ENCODE data around the gene SYNDIG1. TPM values are rescaled to one million over a fixed set of nuclear protein-coding genes. Genes with fewer than 3 reads are reported as not detected.

The SYNDIG1 gene
- total RNA-seq, 2 donors from 2014 or later, result 0.78 TPM; not detected in 1

GRCh38 chr20:24574307-24574706 is 104.9 kb downstream of the SYNDIG1 start:
- intact Hi-C loops (cut with DNase I), result no loop called here
- WGBS, 2 donors, result 80 to 87% methylated on average over 2 of the region's 2 CpGs
- Histone ChIP-seq H3K27ac (no peak overlapping the region), H3K27me3 (no peaks in the 10 kb centered on the region), H3K4me3 (no peak overlapping the region), H3K4me1 (no peaks in the 10 kb centered on the region), H3K9me3 (no peaks in the 10 kb centered on the region), H3K36me3 (replicated peaks in 1 of 2; ENCODE audit: insufficient read depth in 1 of 2, low read depth in 2 of 2) (no peaks in the 10 kb centered on the region)
- no peak for DNase-seq
- no peak for ATAC-seq
- TF ChIP-seq CTCF (IDR thresholded peaks at IDR 0.05), result no peak
- no peak for TF ChIP-seq POLR2A (IDR thresholded peaks at IDR 0.05)

GRCh38 chr20:24574797-24575196 is 105.4 kb downstream of the SYNDIG1 start:
- intact Hi-C loops (cut with DNase I), result no loop called here
- ATAC-seq (no peak), DNase-seq (no peak)
- Histone ChIP-seq H3K4me3 (no peak overlapping the region), H3K4me1 (no peaks in the 10 kb centered on the region), H3K9me3 (no peaks in the 10 kb centered on the region), H3K27ac (no peak overlapping the region), H3K36me3 (replicated peaks in 1 of 2; ENCODE audit: insufficient read depth in 1 of 2, low read depth in 2 of 2) (no peaks in the 10 kb centered on the region), H3K27me3 (no peaks in the 10 kb centered on the region)
- WGBS, 2 donors, result 65% methylated on average over 5 of the region's 5 CpGs
- TF ChIP-seq CTCF (IDR thresholded peaks at IDR 0.05), result no peak
- no peak for TF ChIP-seq POLR2A (IDR thresholded peaks at IDR 0.05)

- Histone ChIP-seq H3K27me3 (no peaks in the 10 kb centered on the region), H3K36me3 (replicated peaks in 1 of 2; ENCODE audit: insufficient read depth in 1 of 2, low read depth in 2 of 2) (no peaks in the 10 kb centered on the region), H3K4me3 (no peak overlapping the region), H3K4me1 (no peaks in the 10 kb centered on the region), H3K27ac (no peak overlapping the region), H3K9me3 (no peaks in the 10 kb centered on the region)
- TF ChIP-seq POLR2A (IDR thresholded peaks at IDR 0.05) (no peak), CTCF (IDR thresholded peaks at IDR 0.05) (no peak)
- WGBS, 2 donors, result 82 to 90% methylated on average over 4 of the region's 4 CpGs
- intact Hi-C loops (cut with DNase I), result no loop called here
- ATAC-seq (no peak), DNase-seq (no peak)
Measured at GRCh38 chr20:24575811-24576210, 106.4 kb downstream of the SYNDIG1 start.

GRCh38 chr20:24576447-24576846 is 107.0 kb downstream of the SYNDIG1 start:
- Histone ChIP-seq H3K36me3 (replicated peaks in 1 of 2; ENCODE audit: insufficient read depth in 1 of 2, low read depth in 2 of 2) (no peaks in the 10 kb centered on the region), H3K27ac (no peak overlapping the region), H3K4me3 (no peak overlapping the region), H3K9me3 (no peaks in the 10 kb centered on the region), H3K4me1 (no peaks in the 10 kb centered on the region), H3K27me3 (no peaks in the 10 kb centered on the region)
- DNase-seq (no peak), ATAC-seq (no peak)
- no peak for TF ChIP-seq CTCF (IDR thresholded peaks at IDR 0.05)
- no peak for TF ChIP-seq POLR2A (IDR thresholded peaks at IDR 0.05)
- 75 to 79% methylated on average over 11 of the region's 11 CpGs for WGBS, 2 donors
- intact Hi-C loops (cut with DNase I), result no loop called here

GRCh38 chr20:24577271-24577909 is 108.0 kb downstream of the SYNDIG1 start:
- TF ChIP-seq CTCF (IDR thresholded peaks at IDR 0.05) (no peak), POLR2A (IDR thresholded peaks at IDR 0.05) (no peak)
- Histone ChIP-seq H3K9me3 (no peaks in the 10 kb centered on the region), H3K27ac (no peak overlapping the region), H3K27me3 (no peaks in the 10 kb centered on the region), H3K4me1 (no peaks in the 10 kb centered on the region), H3K36me3 (replicated peaks in 1 of 2; ENCODE audit: insufficient read depth in 1 of 2, low read depth in 2 of 2) (no peaks in the 10 kb centered on the region), H3K4me3 (no peak overlapping the region)
- no peak for DNase-seq
- ATAC-seq, result no peak
- intact Hi-C loops (cut with DNase I), result no loop called here
- WGBS, 2 donors, result 67 to 70% methylated on average over 8 to 10 of the region's 10 CpGs

Measured in body of pancreas (tissue), 4 donors.